GM12891 (cell line): ENCODE data around the gene OXGR1. TPM values are rescaled to one million over a fixed set of nuclear protein-coding genes. Genes with fewer than 3 reads are reported as not detected.
"Not testable (repeated sequence)": the region's sequence is repeated elsewhere in the genome, so short reads cannot be mapped to it uniquely, and the experiment has no call there.

ENCODE experiments used
- DNase-seq: peaks from one replicate; pipeline ENCODE4 v3.0.0; 2011; ENCODE audit warnings: low spot score; ENCODE audit not compliant: insufficient read length
- FAIRE-seq: peaks from 2 replicates; lab custom pipeline; 2011; peaks lifted over from hg19 to GRCh38; lab: Jason Lieb, UNC
- PAX5 ChIP-seq: IDR thresholded peaks from 2 replicates; pipeline ENCODE4 v1.6.1; 2011; ENCODE audit warnings: low read length, moderate library complexity, mild to moderate bottlenecking; ENCODE audit not compliant: insufficient read depth, severe bottlenecking
- POLR2A ChIP-seq: IDR thresholded peaks from 2 replicates; pipeline ENCODE4 v1.6.1; 2011; ENCODE audit warnings: low read depth, low read length, control low read depth
- POLR2AphosphoS5 ChIP-seq: IDR thresholded peaks from 2 replicates; pipeline ENCODE4 v1.6.1; 2011; ENCODE audit warnings: low read depth, low read length, control low read depth
- POU2F2 ChIP-seq: IDR thresholded peaks from 2 replicates; pipeline ENCODE4 v1.6.1; 2011; ENCODE audit warnings: low read depth, mild to moderate bottlenecking, control low read depth, low read length, moderate library complexity
- SPI1 ChIP-seq: IDR thresholded peaks from 2 replicates; pipeline ENCODE4 v1.6.1; 2011; ENCODE audit warnings: low read depth, low read length, control low read depth
- TAF1 ChIP-seq: IDR thresholded peaks from 2 replicates; pipeline ENCODE4 v1.6.1; 2011; ENCODE audit warnings: low read depth, low read length, control low read depth
- polyA plus RNA-seq: library from polyadenylated mRNA; unstranded; fragments of >200 nt; gene quantifications from one replicate; pipeline ENCODE4 v1.2.1, GENCODE V29; 2012; ENCODE audit warnings: low read depth, missing spikeins, inconsistent platforms; ENCODE audit not compliant: missing spikeins

OXGR1 gene
- not detected for polyA plus RNA-seq

DNA sequence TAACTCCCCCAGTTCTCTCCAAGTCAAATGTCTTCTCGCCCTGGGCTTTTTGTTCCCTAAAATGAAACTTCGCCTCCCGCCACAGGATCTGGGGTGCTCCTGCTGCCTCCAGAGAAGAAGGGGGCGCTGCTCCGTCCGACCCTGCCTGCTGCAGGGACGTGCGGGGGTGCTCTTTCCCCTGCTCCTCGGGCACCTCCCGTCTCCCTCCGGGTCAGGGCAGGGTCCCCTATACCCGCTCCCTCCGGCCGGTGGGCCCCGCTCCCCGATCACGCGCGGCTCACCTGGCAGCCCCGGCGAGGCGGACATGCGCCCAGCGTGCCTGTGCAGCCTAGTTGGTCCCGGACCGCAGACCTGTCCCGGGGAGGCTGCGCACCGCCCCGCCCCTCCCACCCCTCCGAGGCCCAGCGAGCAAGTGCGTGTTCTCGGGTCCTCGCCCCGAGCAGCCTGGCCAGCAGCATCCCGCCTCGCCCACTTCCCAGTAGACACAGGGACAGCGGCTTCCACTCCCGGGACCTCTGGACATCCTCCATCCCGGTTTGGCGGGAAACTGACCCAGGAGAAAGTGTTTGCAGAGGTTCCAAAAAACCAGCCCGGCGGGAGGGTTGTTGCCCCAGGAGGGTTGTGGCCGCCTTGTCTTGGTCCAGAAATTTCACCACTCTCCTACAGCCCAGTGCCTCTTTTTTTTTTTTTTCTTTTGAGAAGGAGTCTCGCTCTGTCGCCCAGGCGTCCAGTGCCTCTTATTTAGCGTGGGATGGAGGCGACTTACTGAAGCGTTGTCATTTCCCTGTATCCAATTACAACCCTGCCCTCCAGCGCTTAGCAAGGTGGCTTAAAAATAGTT is at the start of gene OXGR1:
Gene OXGR1, minus strand, starts transcription at position 460 of the 841 bp plus-strand sequence. CDS start 6,717 bp downstream, outside the sequence.
- TF ChIP-seq PAX5 = no peak
- no peak for TF ChIP-seq POLR2AphosphoS5
- TF ChIP-seq SPI1 = no peak
- TF ChIP-seq TAF1 = no peak
- no peak for TF ChIP-seq POU2F2
- no peak for TF ChIP-seq POLR2A
- no peak for DNase-seq
- FAIRE-seq = no peak

DNA sequence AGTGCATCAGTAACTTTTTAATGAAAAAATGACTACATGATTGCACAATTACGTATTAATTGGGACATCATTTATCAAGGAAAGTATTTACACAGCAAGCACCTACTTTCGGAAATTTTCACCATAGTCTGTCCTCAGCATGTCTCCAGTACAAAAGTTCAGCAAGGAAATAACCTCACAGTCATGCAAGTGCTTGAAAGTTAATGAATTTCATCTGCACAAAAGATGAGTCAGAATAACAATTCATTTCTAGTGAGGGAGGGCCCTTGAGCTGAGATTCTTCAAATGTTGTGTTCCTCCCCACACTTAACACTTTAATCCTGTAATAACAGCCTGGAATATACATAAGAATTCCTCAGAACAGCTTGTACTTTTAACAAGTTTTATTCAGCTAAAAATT is 49.0 kb upstream of the OXGR1 start:
- FAIRE-seq = no peak
- TF ChIP-seq POU2F2 (no peak), TAF1 (no peak), POLR2A (no peak), SPI1 (no peak), PAX5 (no peak), POLR2AphosphoS5 (no peak)
- DNase-seq = no peak

DNA sequence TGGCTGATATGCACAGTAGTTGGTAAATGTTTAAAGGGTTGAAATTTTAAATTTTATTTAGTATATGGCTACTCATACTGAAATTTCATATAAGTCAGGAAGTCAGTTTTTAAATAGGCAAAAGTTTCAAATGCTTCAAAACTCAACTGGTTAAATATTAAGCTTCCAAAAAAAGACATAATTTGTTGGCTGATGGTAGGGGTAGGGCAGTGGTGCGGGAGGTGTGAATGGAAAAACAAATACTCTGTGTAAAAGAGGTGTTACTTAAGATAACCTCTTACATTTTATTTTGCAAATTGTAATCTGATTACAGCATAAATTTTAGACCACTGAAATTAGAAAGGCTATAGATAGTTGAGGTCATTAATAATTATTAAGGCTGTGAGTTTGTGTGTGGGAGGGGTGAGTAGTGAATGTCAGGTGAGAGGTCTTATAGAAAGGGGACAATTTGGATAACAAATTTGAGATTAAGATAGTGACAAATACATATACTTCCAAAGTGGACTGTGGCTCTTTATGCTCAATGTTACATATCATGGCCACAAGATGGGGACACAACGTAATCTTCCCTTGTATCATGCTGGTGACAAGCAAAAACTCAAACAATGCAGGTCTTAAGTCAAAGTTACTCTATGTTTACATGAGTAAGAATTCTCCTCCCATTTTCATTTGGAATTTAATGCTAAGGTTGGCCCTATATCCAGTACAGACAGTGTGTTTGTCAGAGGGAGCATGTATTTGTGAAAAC is 36.6 kb upstream of the OXGR1 start:
- TF ChIP-seq POU2F2 (no peak), POLR2AphosphoS5 (no peak), PAX5 (no peak), SPI1 (no peak), TAF1 (no peak), POLR2A (no peak)
- FAIRE-seq (no peak), DNase-seq (no peak)

DNA sequence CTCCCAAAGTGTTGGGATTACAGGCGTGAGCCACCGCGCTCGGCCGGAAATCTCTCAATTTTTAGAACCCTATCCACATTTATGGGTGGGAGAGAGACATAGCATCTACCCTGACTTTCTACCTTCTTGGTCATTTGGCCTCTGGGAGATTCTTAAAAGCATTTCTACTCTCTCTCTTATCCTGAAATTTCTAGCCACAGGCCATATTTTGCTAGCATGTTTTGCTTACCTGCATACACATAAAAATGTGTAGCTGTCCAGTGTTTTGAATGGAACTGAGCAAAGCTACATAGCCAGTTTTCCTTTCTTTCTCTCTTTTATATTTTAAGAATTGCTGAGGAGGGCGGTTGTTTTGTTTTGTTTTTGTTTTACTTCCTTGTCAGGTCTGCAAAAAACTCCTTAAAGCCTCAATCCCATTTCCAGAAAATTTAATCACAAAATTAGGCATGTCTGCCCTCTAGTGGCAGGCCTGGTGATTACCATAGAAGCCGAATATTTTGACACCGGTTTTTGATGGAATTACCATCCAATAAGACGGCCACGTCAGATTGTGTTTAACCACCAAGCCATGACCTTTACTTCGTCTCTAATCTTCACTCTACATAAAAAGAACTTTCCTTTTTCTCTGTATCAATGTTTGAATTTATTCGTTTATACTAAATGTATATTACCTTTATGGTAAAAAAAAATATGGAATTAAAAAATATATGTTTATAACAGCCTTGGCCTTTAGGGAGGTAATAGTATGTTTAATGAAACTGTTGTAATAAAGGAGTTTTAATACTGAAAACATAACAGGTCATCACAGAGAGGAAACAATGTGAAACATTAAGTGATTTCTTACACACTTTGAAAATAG is 34.4 kb upstream of the OXGR1 start:
- TF ChIP-seq PAX5 = no peak
- FAIRE-seq (no peak), DNase-seq (peak; percentile 34)

DNA sequence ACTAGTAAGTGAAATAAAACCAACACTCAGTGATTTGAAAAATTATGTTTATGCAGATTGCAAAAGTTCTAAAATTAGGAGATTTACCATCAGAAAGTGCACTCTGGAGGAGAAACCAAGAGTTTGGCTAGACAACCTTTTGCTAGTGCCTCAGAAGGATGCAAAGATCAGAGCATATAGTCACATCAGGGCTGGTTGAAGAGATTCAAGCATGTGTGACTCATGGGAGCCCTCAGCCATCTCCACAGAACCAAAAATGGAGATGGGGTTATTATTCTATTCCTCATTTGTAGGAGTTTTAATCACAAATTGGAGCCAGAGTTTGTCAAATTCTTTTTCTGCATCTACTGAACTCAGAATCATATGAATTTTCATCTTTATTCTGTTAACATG is 32.9 kb upstream of the OXGR1 start:
- no peak for FAIRE-seq
- TF ChIP-seq POLR2A (no peak), POLR2AphosphoS5 (no peak), TAF1 (no peak), PAX5 (no peak), POU2F2 (no peak), SPI1 (no peak)
- no peak for DNase-seq

DNA sequence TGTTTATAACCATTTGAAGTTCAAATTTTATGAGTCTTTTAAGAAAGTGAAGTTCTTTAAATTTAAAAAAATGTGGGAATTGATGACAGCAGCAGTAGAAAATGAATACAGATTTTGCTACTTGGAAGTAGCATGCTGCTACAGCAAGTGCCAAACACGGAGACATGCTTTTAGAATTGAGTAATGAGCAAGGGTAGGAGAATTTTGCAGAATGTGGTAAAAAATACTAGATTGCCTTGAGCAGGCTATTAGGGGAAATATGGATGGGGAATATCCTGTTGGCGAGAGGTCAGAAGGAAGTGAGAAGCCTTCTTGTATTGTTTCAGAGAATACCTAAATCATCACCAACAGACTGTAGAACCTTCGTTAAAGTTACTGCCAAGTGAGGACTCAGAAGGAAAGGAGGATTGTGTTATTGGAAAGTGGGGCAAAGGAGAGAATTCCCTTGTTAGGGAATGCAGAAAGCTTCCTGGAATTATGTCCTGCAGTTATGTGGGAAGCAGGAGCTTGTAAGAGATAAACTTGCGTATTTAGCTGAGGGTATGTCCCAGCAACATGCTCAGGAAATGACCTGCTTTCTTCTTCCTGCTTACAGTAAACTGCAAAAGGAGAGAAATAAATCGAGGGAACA is 32.4 kb upstream of the OXGR1 start:
- TF ChIP-seq SPI1 (no peak), POLR2AphosphoS5 (no peak), POLR2A (no peak), TAF1 (no peak), POU2F2 (no peak), PAX5 (no peak)
- DNase-seq (no peak), FAIRE-seq (no peak)

DNA sequence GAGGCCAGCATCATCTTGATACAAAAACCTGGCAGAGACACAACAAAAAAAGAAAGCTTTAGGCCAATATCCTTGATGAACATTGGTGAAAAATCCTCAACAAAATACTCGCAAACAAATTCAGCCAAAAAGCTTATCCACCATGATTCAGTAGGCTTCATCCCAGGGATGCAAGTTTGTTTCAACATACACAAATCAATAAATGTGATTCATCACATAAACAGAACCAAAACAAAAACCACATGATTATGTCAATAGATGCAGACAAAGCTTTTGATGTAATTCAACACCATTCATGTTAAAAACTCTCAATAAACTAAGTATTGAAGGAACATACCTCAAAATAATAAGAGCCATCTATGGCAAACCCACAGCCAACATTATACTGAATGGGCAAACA is 29.5 kb upstream of the OXGR1 start:
- not testable (repeated sequence) for FAIRE-seq, DNase-seq

DNA sequence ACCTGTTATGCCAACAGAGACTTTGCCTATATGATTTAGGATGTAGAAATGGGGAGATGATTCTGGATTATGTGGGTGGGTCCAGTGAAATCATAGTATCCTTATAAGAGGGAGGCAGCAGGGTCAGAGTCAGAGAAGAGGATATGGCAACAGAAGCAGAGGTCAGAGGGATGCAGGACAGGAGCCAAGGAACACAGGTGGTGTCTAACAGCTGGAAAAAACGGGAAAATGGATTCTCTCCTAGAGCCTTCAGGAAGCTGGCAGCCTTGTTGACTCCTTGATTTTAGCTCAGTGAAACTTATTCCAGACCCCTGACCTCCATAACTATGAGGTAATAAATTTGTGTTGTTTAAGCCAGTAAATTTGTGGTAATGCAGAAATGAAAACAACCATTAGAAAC is 28.8 kb upstream of the OXGR1 start:
- TF ChIP-seq POLR2A (no peak), POLR2AphosphoS5 (no peak), POU2F2 (no peak), TAF1 (no peak), PAX5 (no peak), SPI1 (no peak)
- FAIRE-seq = no peak

DNA sequence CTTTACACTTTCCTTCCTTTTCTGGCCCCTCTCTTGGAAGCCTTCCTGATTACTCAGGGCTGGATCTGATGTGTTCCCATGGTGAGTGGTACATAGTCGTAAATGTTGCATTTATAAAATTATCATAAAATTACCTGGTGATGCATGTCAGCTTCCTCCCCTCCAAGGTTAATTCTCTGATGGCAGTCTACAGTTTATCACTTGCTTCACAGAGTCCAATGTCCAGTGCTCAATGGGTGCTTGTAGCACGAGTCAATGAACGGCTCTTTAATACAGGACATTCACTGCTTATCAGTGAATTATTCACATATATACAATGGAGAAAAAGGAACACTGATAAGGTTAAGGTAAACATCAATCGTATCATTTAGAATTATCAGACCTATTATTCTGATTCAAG is 27.0 kb upstream of the OXGR1 start:
- DNase-seq (no peak), FAIRE-seq (no peak)
- TF ChIP-seq POU2F2 = no peak
- TF ChIP-seq PAX5 = no peak
- no peak for TF ChIP-seq POLR2A
- no peak for TF ChIP-seq TAF1
- TF ChIP-seq SPI1 = no peak
- TF ChIP-seq POLR2AphosphoS5 = no peak

More for the DNA sequence above, 28.8 kb upstream of the OXGR1 start:
- DNase-seq = no peak
